Activated T-cell treated with anti-CD3 and anti-CD28 coated beads for 4 hours (primary cell): ENCODE measurements around the gene NPPB.
A peak's percentile ranks its signal among the peaks of the same experiment; 100 is the strongest.

Source experiments
- DNase-seq: peaks from one replicate; pipeline ENCODE4 v3.0.0-alpha.2; 2020

NPPB gene

GRCh38 chr1:11856698-11857097 is 2.0 kb downstream of the NPPB start:
- no peak for DNase-seq

- no peak for DNase-seq
Observed at GRCh38 chr1:11855430-11855829, 3.3 kb downstream of the NPPB start.

GRCh38 chr1:11854519-11854918 is 4.2 kb downstream of the NPPB start:
- no peak for DNase-seq

GRCh38 chr1:11851180-11851579 is 7.6 kb downstream of the NPPB start:
- no peak for DNase-seq

- DNase-seq, result no peak
Observed at GRCh38 chr1:11850156-11850555, 8.6 kb downstream of the NPPB start.

GRCh38 chr1:11848373-11848700 is 10.4 kb downstream of the NPPB start:
- no peak for DNase-seq

GRCh38 chr1:11847667-11848372 is 10.9 kb downstream of the NPPB start, which contains the start of gene NPPA:
Gene NPPA, minus strand, starts transcription at chr1:11847783. Its CDS starts 99 bp downstream, at chr1:11847684.
- no peak for DNase-seq

- DNase-seq, result no peak
Observed at GRCh38 chr1:11845641-11846335, 13.0 kb downstream of the NPPB start.

- no peak for DNase-seq
Observed at GRCh38 chr1:11842154-11843041, 16.3 kb downstream of the NPPB start.

GRCh38 chr1:11841245-11842153 is 17.2 kb downstream of the NPPB start:
- no peak for DNase-seq

GRCh38 chr1:11839727-11840705 is 18.7 kb downstream of the NPPB start:
- no peak for DNase-seq

- peak; percentile 73 for DNase-seq
Observed at GRCh38 chr1:11838349-11839272, 20.1 kb downstream of the NPPB start.

- no peak for DNase-seq
Observed at GRCh38 chr1:11837767-11838348, 20.9 kb downstream of the NPPB start.

GRCh38 chr1:11836955-11837766 is 21.6 kb downstream of the NPPB start:
- DNase-seq, result no peak

- DNase-seq, result no peak
Observed at GRCh38 chr1:11835441-11836225, 23.1 kb downstream of the NPPB start.

- no peak for DNase-seq
Observed at GRCh38 chr1:11833900-11834299, 24.8 kb downstream of the NPPB start.

GRCh38 chr1:11833497-11833896 is 25.2 kb downstream of the NPPB start:
- no peak for DNase-seq
